ENCODE data around the gene GMDS. TPM values are rescaled to one million over a fixed set of nuclear protein-coding genes. Genes with fewer than 3 reads are reported as not detected.
"Not testable (repeated sequence)": the region's sequence is repeated elsewhere in the genome, so short reads cannot be mapped to it uniquely, and the experiment has no call there.

The GMDS gene
- total RNA-seq, 1 donor from 2014 or later: 7.8 TPM

GRCh38 chr6:1669996-1670395 lies 575.4 kb downstream of the GMDS start:
- no peaks in the 10 kb centered on the region for H3K27me3 ChIP-seq (ENCODE audit: control insufficient read depth in 3 of 3, insufficient read depth in 3 of 3, low read length in 3 of 3)
- no peak overlapping the region for H3K27ac ChIP-seq (ENCODE audit: low read depth, low read length)

GRCh38 chr6:1668456-1668855 lies 576.9 kb downstream of the GMDS start:
- not testable (repeated sequence) for H3K9me3 ChIP-seq (ENCODE audit: control insufficient read depth in 3 of 3, low read length in 3 of 3); H3K27ac ChIP-seq (ENCODE audit: low read depth, low read length); H3K27me3 ChIP-seq (ENCODE audit: control insufficient read depth in 3 of 3, insufficient read depth in 3 of 3, low read length in 3 of 3); H3K4me1 ChIP-seq (ENCODE audit: control insufficient read depth in 3 of 3, insufficient read depth in 3 of 3, low read length in 3 of 3); H3K9ac ChIP-seq (ENCODE audit: low read depth in 1 of 3, low read length in 3 of 3); H3K4me3 ChIP-seq (ENCODE audit: low read length in 3 of 3); H3K36me3 ChIP-seq (ENCODE audit: control insufficient read depth in 3 of 3, insufficient read depth in 3 of 3, low read length in 3 of 3)

More at GRCh38 chr6:1669996-1670395, 575.4 kb downstream of the GMDS start:
- Histone ChIP-seq H3K4me3 (ENCODE audit: low read length in 3 of 3) (no peak overlapping the region), H3K9me3 (ENCODE audit: control insufficient read depth in 3 of 3, low read length in 3 of 3) (peaks cover 0 to 2% (median 0%) of the 10 kb centered on the region in 3 donors), H3K36me3 (ENCODE audit: control insufficient read depth in 3 of 3, insufficient read depth in 3 of 3, low read length in 3 of 3) (no peaks in the 10 kb centered on the region), H3K4me1 (ENCODE audit: control insufficient read depth in 3 of 3, insufficient read depth in 3 of 3, low read length in 3 of 3) (no peaks in the 10 kb centered on the region), H3K9ac (ENCODE audit: low read depth in 1 of 3, low read length in 3 of 3) (no peak overlapping the region)

GRCh38 chr6:1667805-1668175 lies 577.6 kb downstream of the GMDS start:
- no peaks in the 10 kb centered on the region for H3K9me3 ChIP-seq (ENCODE audit: control insufficient read depth in 3 of 3, low read length in 3 of 3)

GRCh38 chr6:1667012-1667804 lies 578.2 kb downstream of the GMDS start:
- Histone ChIP-seq H3K27ac (ENCODE audit: low read depth, low read length) (no peak overlapping the region), H3K9me3 (ENCODE audit: control insufficient read depth in 3 of 3, low read length in 3 of 3) (no peaks in the 10 kb centered on the region), H3K9ac (ENCODE audit: low read depth in 1 of 3, low read length in 3 of 3) (no peak overlapping the region), H3K36me3 (ENCODE audit: control insufficient read depth in 3 of 3, insufficient read depth in 3 of 3, low read length in 3 of 3) (no peaks in the 10 kb centered on the region), H3K4me1 (ENCODE audit: control insufficient read depth in 3 of 3, insufficient read depth in 3 of 3, low read length in 3 of 3) (peaks cover 0 to 3% (median 0%) of the 10 kb centered on the region in 3 donors), H3K27me3 (ENCODE audit: control insufficient read depth in 3 of 3, insufficient read depth in 3 of 3, low read length in 3 of 3) (no peaks in the 10 kb centered on the region), H3K4me3 (ENCODE audit: low read length in 3 of 3) (no peak overlapping the region)

More at GRCh38 chr6:1667805-1668175, 577.6 kb downstream of the GMDS start:
- no peak overlapping the region for H3K4me3 ChIP-seq (ENCODE audit: low read length in 3 of 3)
- H3K36me3 ChIP-seq (ENCODE audit: control insufficient read depth in 3 of 3, insufficient read depth in 3 of 3, low read length in 3 of 3): no peaks in the 10 kb centered on the region
- H3K27ac ChIP-seq (ENCODE audit: low read depth, low read length): no peak overlapping the region
- no peak overlapping the region for H3K9ac ChIP-seq (ENCODE audit: low read depth in 1 of 3, low read length in 3 of 3)
- H3K27me3 ChIP-seq (ENCODE audit: control insufficient read depth in 3 of 3, insufficient read depth in 3 of 3, low read length in 3 of 3): no peaks in the 10 kb centered on the region
- peaks cover 0 to 3% (median 0%) of the 10 kb centered on the region in 3 donors for H3K4me1 ChIP-seq (ENCODE audit: control insufficient read depth in 3 of 3, insufficient read depth in 3 of 3, low read length in 3 of 3)

GRCh38 chr6:1665214-1665613 lies 580.2 kb downstream of the GMDS start:
- Histone ChIP-seq H3K36me3 (ENCODE audit: control insufficient read depth in 3 of 3, insufficient read depth in 3 of 3, low read length in 3 of 3) (no peaks in the 10 kb centered on the region), H3K9me3 (ENCODE audit: control insufficient read depth in 3 of 3, low read length in 3 of 3) (no peaks in the 10 kb centered on the region), H3K27me3 (ENCODE audit: control insufficient read depth in 3 of 3, insufficient read depth in 3 of 3, low read length in 3 of 3) (no peaks in the 10 kb centered on the region), H3K4me1 (ENCODE audit: control insufficient read depth in 3 of 3, insufficient read depth in 3 of 3, low read length in 3 of 3) (peaks cover 0 to 3% (median 0%) of the 10 kb centered on the region in 3 donors), H3K4me3 (ENCODE audit: low read length in 3 of 3) (no peak overlapping the region), H3K9ac (ENCODE audit: low read depth in 1 of 3, low read length in 3 of 3) (no peak overlapping the region), H3K27ac (ENCODE audit: low read depth, low read length) (no peak overlapping the region)

GRCh38 chr6:1664329-1664728 lies 581.1 kb downstream of the GMDS start:
- Histone ChIP-seq H3K27me3 (ENCODE audit: control insufficient read depth in 3 of 3, insufficient read depth in 3 of 3, low read length in 3 of 3) (no peaks in the 10 kb centered on the region), H3K9ac (ENCODE audit: low read depth in 1 of 3, low read length in 3 of 3) (no peak overlapping the region), H3K36me3 (ENCODE audit: control insufficient read depth in 3 of 3, insufficient read depth in 3 of 3, low read length in 3 of 3) (no peaks in the 10 kb centered on the region), H3K4me1 (ENCODE audit: control insufficient read depth in 3 of 3, insufficient read depth in 3 of 3, low read length in 3 of 3) (peaks cover 0 to 4% (median 0%) of the 10 kb centered on the region in 3 donors), H3K27ac (ENCODE audit: low read depth, low read length) (no peak overlapping the region), H3K9me3 (ENCODE audit: control insufficient read depth in 3 of 3, low read length in 3 of 3) (no peaks in the 10 kb centered on the region), H3K4me3 (ENCODE audit: low read length in 3 of 3) (no peak overlapping the region)

- H3K9me3 ChIP-seq (ENCODE audit: control insufficient read depth in 3 of 3, low read length in 3 of 3): no peaks in the 10 kb centered on the region
- H3K4me3 ChIP-seq (ENCODE audit: low read length in 3 of 3): no peak overlapping the region
- H3K4me1 ChIP-seq (ENCODE audit: control insufficient read depth in 3 of 3, insufficient read depth in 3 of 3, low read length in 3 of 3): peaks cover 0 to 5% (median 0%) of the 10 kb centered on the region in 3 donors
- no peaks in the 10 kb centered on the region for H3K27me3 ChIP-seq (ENCODE audit: control insufficient read depth in 3 of 3, insufficient read depth in 3 of 3, low read length in 3 of 3)
- H3K27ac ChIP-seq (ENCODE audit: low read depth, low read length): no peak overlapping the region
- no peaks in the 10 kb centered on the region for H3K36me3 ChIP-seq (ENCODE audit: control insufficient read depth in 3 of 3, insufficient read depth in 3 of 3, low read length in 3 of 3)
- no peak overlapping the region for H3K9ac ChIP-seq (ENCODE audit: low read depth in 1 of 3, low read length in 3 of 3)
These were observed 581.9 kb downstream of the GMDS start for GRCh38 chr6:1663511-1663910.

GRCh38 chr6:1662534-1662933 lies 582.9 kb downstream of the GMDS start:
- H3K4me1 ChIP-seq (ENCODE audit: control insufficient read depth in 3 of 3, insufficient read depth in 3 of 3, low read length in 3 of 3): peaks cover 0 to 5% (median 0%) of the 10 kb centered on the region in 3 donors
- H3K9ac ChIP-seq (ENCODE audit: low read depth in 1 of 3, low read length in 3 of 3): no peak overlapping the region
- H3K36me3 ChIP-seq (ENCODE audit: control insufficient read depth in 3 of 3, insufficient read depth in 3 of 3, low read length in 3 of 3): no peaks in the 10 kb centered on the region
- no peak overlapping the region for H3K4me3 ChIP-seq (ENCODE audit: low read length in 3 of 3)
- H3K27ac ChIP-seq (ENCODE audit: low read depth, low read length): no peak overlapping the region
- no peaks in the 10 kb centered on the region for H3K27me3 ChIP-seq (ENCODE audit: control insufficient read depth in 3 of 3, insufficient read depth in 3 of 3, low read length in 3 of 3)
- H3K9me3 ChIP-seq (ENCODE audit: control insufficient read depth in 3 of 3, low read length in 3 of 3): no peaks in the 10 kb centered on the region

GRCh38 chr6:1659816-1660215 lies 585.6 kb downstream of the GMDS start:
- Histone ChIP-seq H3K4me3 (ENCODE audit: low read length in 3 of 3) (no peak overlapping the region), H3K9ac (ENCODE audit: low read depth in 1 of 3, low read length in 3 of 3) (no peak overlapping the region), H3K4me1 (ENCODE audit: control insufficient read depth in 3 of 3, insufficient read depth in 3 of 3, low read length in 3 of 3) (peaks cover 0 to 5% (median 0%) of the 10 kb centered on the region in 3 donors), H3K27ac (ENCODE audit: low read depth, low read length) (no peak overlapping the region), H3K36me3 (ENCODE audit: control insufficient read depth in 3 of 3, insufficient read depth in 3 of 3, low read length in 3 of 3) (no peaks in the 10 kb centered on the region), H3K9me3 (ENCODE audit: control insufficient read depth in 3 of 3, low read length in 3 of 3) (no peaks in the 10 kb centered on the region), H3K27me3 (ENCODE audit: control insufficient read depth in 3 of 3, insufficient read depth in 3 of 3, low read length in 3 of 3) (peaks cover 0 to 2% (median 0%) of the 10 kb centered on the region in 3 donors)

- no peaks in the 10 kb centered on the region for H3K9me3 ChIP-seq (ENCODE audit: control insufficient read depth in 3 of 3, low read length in 3 of 3)
- H3K4me1 ChIP-seq (ENCODE audit: control insufficient read depth in 3 of 3, insufficient read depth in 3 of 3, low read length in 3 of 3): peaks cover 0 to 5% (median 0%) of the 10 kb centered on the region in 3 donors
- H3K4me3 ChIP-seq (ENCODE audit: low read length in 3 of 3): no peak overlapping the region
- H3K27ac ChIP-seq (ENCODE audit: low read depth, low read length): no peak overlapping the region
- peaks cover 0 to 2% (median 0%) of the 10 kb centered on the region in 3 donors for H3K27me3 ChIP-seq (ENCODE audit: control insufficient read depth in 3 of 3, insufficient read depth in 3 of 3, low read length in 3 of 3)
- no peaks in the 10 kb centered on the region for H3K36me3 ChIP-seq (ENCODE audit: control insufficient read depth in 3 of 3, insufficient read depth in 3 of 3, low read length in 3 of 3)
- no peak overlapping the region for H3K9ac ChIP-seq (ENCODE audit: low read depth in 1 of 3, low read length in 3 of 3)
These were observed 587.0 kb downstream of the GMDS start for GRCh38 chr6:1658212-1659005.

Measured in skeletal muscle tissue (tissue), 4 donors.